ENCODE results near the gene LRRC55. TPM values are rescaled to one million over a fixed set of nuclear protein-coding genes. Genes with fewer than 3 reads are reported as not detected.

LRRC55 gene
- total RNA-seq, 1 experiment from 2014 or later: 0.79 TPM

- TF ChIP-seq ZNF281 (CRISPR knock-in tag; IDR thresholded peaks at IDR 0.05): no peak
- TF ChIP-seq TP53 (CRISPR knock-in tag; IDR thresholded peaks at IDR 0.05): no peak
- TF ChIP-seq MAX (CRISPR knock-in tag; IDR thresholded peaks at IDR 0.05): no peak
- no peak for TF ChIP-seq IRF1 (CRISPR knock-in tag; IDR thresholded peaks at IDR 0.05)
- no peak for TF ChIP-seq ZNF416 (CRISPR knock-in tag; IDR thresholded peaks at IDR 0.05)
- TF ChIP-seq FOXP1 (CRISPR knock-in tag; IDR thresholded peaks at IDR 0.05; ENCODE audit: borderline replicate concordance): no peak
- TF ChIP-seq ZNF512 (CRISPR knock-in tag; IDR thresholded peaks at IDR 0.05; ENCODE audit: borderline replicate concordance): no peak
- TF ChIP-seq HMGXB4 (CRISPR knock-in tag; IDR thresholded peaks at IDR 0.05): no peak
Observed at GRCh38 chr11:57155400-57155799, 26.4 kb upstream of the LRRC55 start (continued).

- Mint-ChIP-seq H3K9me3 (no peaks in the 10 kb centered on the region), H3K4me3 (no peak overlapping the region), H3K36me3 (no peaks in the 10 kb centered on the region), H3K4me1 (peaks cover 31% of the 10 kb centered on the region), H3K27me3 (ENCODE audit: low read depth) (peaks cover 5% of the 10 kb centered on the region), H3K27ac (no peak overlapping the region; the same call in 1 of the 2 replicates)
- ATAC-seq: peak; percentile 81
- ChIA-PET CTCF (interaction anchor here (0.7 to 1.9 kb wide), 4 partner anchors 23 to 93 kb away, joined by 3 to 22 read pairs (median 4); no protein-coding TSS in a partner anchor), POLR2A (no interaction called here)
- TF ChIP-seq CDX4 (CRISPR knock-in tag; IDR thresholded peaks at IDR 0.05; ENCODE audit: borderline replicate concordance): no peak
- TF ChIP-seq AR (CRISPR knock-in tag; IDR thresholded peaks at IDR 0.05): no peak
- TF ChIP-seq EMX1 (CRISPR knock-in tag; IDR thresholded peaks at IDR 0.05): no peak
- TF ChIP-seq GRHL2 (CRISPR knock-in tag; IDR thresholded peaks at IDR 0.05; ENCODE audit: insufficient replicate concordance, severe bottlenecking): no peak
- no peak for TF ChIP-seq NFATC4 (CRISPR knock-in tag; IDR thresholded peaks at IDR 0.05)
- no peak for TF ChIP-seq NR3C1 (CRISPR knock-in tag; conservative IDR thresholded peaks at IDR 0.05; ENCODE audit: low read depth)
- no peak for TF ChIP-seq TCF7 (CRISPR knock-in tag; IDR thresholded peaks at IDR 0.05; ENCODE audit: low read depth)
- TF ChIP-seq ELF4 (CRISPR knock-in tag; IDR thresholded peaks at IDR 0.05; ENCODE audit: low read depth): no peak
- no peak for TF ChIP-seq MLX (CRISPR knock-in tag; IDR thresholded peaks at IDR 0.05)
- TF ChIP-seq NFYB (CRISPR knock-in tag; conservative IDR thresholded peaks at IDR 0.05; ENCODE audit: low read depth): no peak
- no peak for DNase-seq (ENCODE audit: low spot score)
Observed at GRCh38 chr11:57155838-57156607, 25.7 kb upstream of the LRRC55 start.

Measured in WTC11 (cell line).